Measurements from ENCODE around the gene FAM240A. TPM values are rescaled to one million over a fixed set of nuclear protein-coding genes. Genes with fewer than 3 reads are reported as not detected.

FAM240A gene
- total and polyA plus RNA-seq, 10 of the 15 experiments (the other 5 are each of a cell fraction or from before 2014, with no cell fraction given): not detected

DNA sequence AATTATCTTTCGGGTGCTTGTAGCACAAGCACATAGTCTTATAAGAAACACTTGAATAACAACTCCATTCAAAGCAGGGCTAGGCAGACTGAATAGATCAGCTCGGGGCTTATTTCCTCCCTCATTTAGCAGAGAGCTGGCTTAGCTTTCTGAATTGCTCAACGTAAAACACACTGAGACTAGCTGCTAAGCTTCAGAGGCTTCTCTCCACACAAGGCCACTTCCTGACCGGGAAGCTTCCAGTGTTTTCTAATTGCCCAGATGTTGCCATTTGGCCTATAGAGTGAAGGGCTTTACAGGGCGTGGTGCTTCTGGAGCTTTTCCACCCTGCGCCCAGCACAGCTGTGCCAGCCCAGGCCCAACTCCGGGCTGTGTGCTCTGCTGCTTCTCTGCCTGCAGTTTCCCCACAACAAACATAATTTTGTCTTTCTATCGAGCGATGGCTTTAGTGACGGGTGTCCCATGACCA lies 16.6 kb downstream of the FAM240A start:
- no TSS peak for BruUV-seq (replicated peaks)
- Histone ChIP-seq H3K4me3 (no peak overlapping the region), H3K79me2 (ENCODE audit: control insufficient read depth, insufficient read depth, low read length) (no peaks in the 10 kb centered on the region), H2AFZ (ENCODE audit: control insufficient read depth, low read depth, low read length) (no peak overlapping the region), H4K20me1 (ENCODE audit: control insufficient read depth, insufficient read depth) (no peaks in the 10 kb centered on the region), H3K27ac (ENCODE audit: control insufficient read depth, insufficient read depth) (no peak overlapping the region), H3K4me2 (ENCODE audit: control insufficient read depth, insufficient read depth) (no peak overlapping the region), H3K4me1 (ENCODE audit: control insufficient read depth, insufficient read depth, low read length) (peaks cover 3% of the 10 kb centered on the region; the same call in 1 of the 2 replicates), H3K27me3 (replicated peaks in 1 of 2; ENCODE audit: control insufficient read depth in 2 of 2, insufficient read depth in 2 of 2, low read length in 1 of 2) (no peaks in the 10 kb centered on the region), H3K36me3 (ENCODE audit: control insufficient read depth in 2 of 2, insufficient read depth in 2 of 2, low read length in 1 of 2) (no peaks in the 10 kb centered on the region), H3K9ac (ENCODE audit: control insufficient read depth, insufficient read depth, low read length) (no peak overlapping the region), H3K9me3 (replicated peaks; ENCODE audit: control insufficient read depth, insufficient read depth, low read length) (no peaks in the 10 kb centered on the region)
- ATAC-seq (no peak), FAIRE-seq (no peak), DNase-seq (ENCODE audit: low read depth, low spot score) (no peak)
- ChIA-PET CTCF (interaction anchor here (0.7 to 10.4 kb wide), 10 partner anchors 10 to 141 kb away, joined by 3 to 207 read pairs (median 4); partner anchors contain the start of gene RTP3), POLR2A (interaction anchor here (0.6 kb wide), 1 partner anchor 23 kb away, joined by 7 read pairs; no protein-coding TSS in a partner anchor), RAD21 (ENCODE audit: unreplicated experiment) (interaction anchor here (0.8 to 5.7 kb wide), 4 partner anchors 15 to 140 kb away, joined by 3 to 66 read pairs (median 4); no protein-coding TSS in a partner anchor), SMC1A (ENCODE audit: uncharacterized antibody, unreplicated experiment) (interaction anchor here (0.6 to 5.8 kb wide), 9 partner anchors 70 to 488 kb away, joined by 3 to 68 read pairs (median 3); partner anchors contain the start of gene RTP3)
- in situ Hi-C loops (cut with MboI) (loop anchor here (5.0 kb wide), 1 partner anchor 142 kb away; no protein-coding TSS in a partner anchor), intact Hi-C loops (cut with micrococcal nuclease; ENCODE audit: unreplicated experiment) (no loop called here)
- 87% methylated on average over 10 of the region's 10 CpGs for WGBS (ENCODE audit: insufficient coverage, insufficient replicate concordance, low lambda C conversion rate, missing lambda C conversion rate)
- TF ChIP-seq PAX8 (IDR thresholded peaks at IDR 0.05): no peak
- no peak for TF ChIP-seq ASH2L (IDR thresholded peaks at IDR 0.05; ENCODE audit: borderline replicate concordance, low read depth)

DNA sequence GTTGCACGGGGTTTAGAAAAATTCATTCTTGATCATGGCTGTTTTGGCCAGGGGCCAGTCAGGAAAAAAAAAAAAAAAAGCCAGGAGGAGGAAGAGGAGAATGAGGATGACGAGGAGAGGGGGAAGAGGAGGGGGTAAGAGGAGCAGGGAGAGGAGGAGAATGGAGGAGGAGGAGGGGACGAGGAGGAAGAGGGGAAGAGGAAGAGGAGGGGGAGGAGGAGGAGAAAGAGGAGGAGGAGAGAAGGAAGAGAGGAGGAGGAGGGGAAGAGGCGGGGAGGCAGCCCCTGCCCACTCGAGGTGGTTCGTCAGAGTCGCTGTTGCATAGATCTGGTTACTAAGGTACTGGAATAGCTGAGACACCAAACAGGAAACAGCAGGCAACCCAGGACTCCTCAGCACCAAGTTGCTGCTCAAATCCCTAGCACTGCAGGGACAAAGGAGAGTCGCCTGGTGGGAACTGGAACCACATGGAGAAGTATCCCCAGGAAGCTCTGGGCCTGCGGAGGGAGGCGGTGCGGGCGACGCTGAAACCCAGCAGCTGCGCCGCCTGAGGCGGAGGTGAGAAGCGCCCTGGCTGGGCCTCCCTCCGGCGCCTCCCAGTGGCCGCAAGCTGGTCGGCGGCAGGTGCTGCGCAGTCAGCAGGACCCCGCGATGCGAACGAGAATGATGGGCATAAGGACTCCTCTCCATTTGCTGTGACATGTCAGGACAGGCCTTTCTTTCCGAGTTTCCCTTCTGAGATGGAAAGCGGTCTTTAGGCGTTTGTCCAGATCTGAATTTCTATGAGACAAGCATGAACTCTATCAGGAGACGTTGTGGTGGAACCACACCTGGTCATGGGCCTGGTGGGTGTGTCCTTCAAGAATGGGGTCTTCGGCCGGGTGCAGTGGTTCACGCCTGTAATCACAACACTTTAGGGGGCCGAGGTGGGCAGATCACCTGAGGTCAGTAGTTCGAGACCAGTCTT lies 17.5 kb downstream of the FAM240A start:
- ChIA-PET POLR2A (no interaction called here), RAD21 (ENCODE audit: unreplicated experiment) (interaction anchor here (0.7 to 5.7 kb wide), 8 partner anchors 15 to 141 kb away, joined by 3 to 66 read pairs (median 4); no protein-coding TSS in a partner anchor), SMC1A (ENCODE audit: uncharacterized antibody, unreplicated experiment) (interaction anchor here (0.6 to 5.8 kb wide), 11 partner anchors 71 to 506 kb away, joined by 3 to 68 read pairs (median 3); partner anchors contain the start of gene RTP3), CTCF (interaction anchor here (0.6 to 10.4 kb wide), 17 partner anchors 9 to 1136 kb away, joined by 3 to 207 read pairs (median 4); partner anchors contain the start of gene RTP3)
- peak; percentile 100 for ATAC-seq
- peak; percentile 19 for DNase-seq (ENCODE audit: low read depth, low spot score)
- no peaks in the 10 kb centered on the region for H4K20me1 ChIP-seq (ENCODE audit: control insufficient read depth, insufficient read depth)
- H3K36me3 ChIP-seq (ENCODE audit: control insufficient read depth in 2 of 2, insufficient read depth in 2 of 2, low read length in 1 of 2): no peaks in the 10 kb centered on the region
- no peak for FAIRE-seq
- no peak overlapping the region for H3K27ac ChIP-seq (ENCODE audit: control insufficient read depth, insufficient read depth)
- H3K79me2 ChIP-seq (ENCODE audit: control insufficient read depth, insufficient read depth, low read length): no peaks in the 10 kb centered on the region
- peak overlapping the region; percentile 87 for H2AFZ ChIP-seq (ENCODE audit: control insufficient read depth, low read depth, low read length)
- H3K27me3 ChIP-seq (replicated peaks in 1 of 2; ENCODE audit: control insufficient read depth in 2 of 2, insufficient read depth in 2 of 2, low read length in 1 of 2): no peaks in the 10 kb centered on the region
- 11% methylated on average over 30 of the region's 36 CpGs for WGBS (ENCODE audit: insufficient coverage, insufficient replicate concordance, low lambda C conversion rate, missing lambda C conversion rate)
- intact Hi-C loops (cut with micrococcal nuclease; ENCODE audit: unreplicated experiment) (loop anchor here (1.0 kb wide), 2 partner anchors 72 to 142 kb away; no protein-coding TSS in a partner anchor), in situ Hi-C loops (cut with MboI) (loop anchor here (5.0 kb wide), 1 partner anchor 143 kb away; no protein-coding TSS in a partner anchor)
- peaks cover 3% of the 10 kb centered on the region; the same call in 1 of the 2 replicates for H3K4me1 ChIP-seq (ENCODE audit: control insufficient read depth, insufficient read depth, low read length)
- H3K4me2 ChIP-seq (ENCODE audit: control insufficient read depth, insufficient read depth): no peak overlapping the region
- BruUV-seq (replicated peaks): no TSS peak
- no peaks in the 10 kb centered on the region for H3K9me3 ChIP-seq (replicated peaks; ENCODE audit: control insufficient read depth, insufficient read depth, low read length)
- H3K4me3 ChIP-seq: no peak overlapping the region
- H3K9ac ChIP-seq (ENCODE audit: control insufficient read depth, insufficient read depth, low read length): no peak overlapping the region
- 0 out of 2 replicates have a peak, but pooled peaks have one; percentile 15 for TF ChIP-seq EED (IDR thresholded peaks at IDR 0.05; ENCODE audit: low read depth)
- TF ChIP-seq SMC3 (IDR thresholded peaks at IDR 0.05; ENCODE audit: borderline replicate concordance, low read length): peak; percentile 90
- no peak for TF ChIP-seq MYC (IDR thresholded peaks at IDR 0.05; ENCODE audit: insufficient read depth, insufficient read length, insufficient replicate concordance, low read length, severe bottlenecking)
- TF ChIP-seq, protein P1, sequence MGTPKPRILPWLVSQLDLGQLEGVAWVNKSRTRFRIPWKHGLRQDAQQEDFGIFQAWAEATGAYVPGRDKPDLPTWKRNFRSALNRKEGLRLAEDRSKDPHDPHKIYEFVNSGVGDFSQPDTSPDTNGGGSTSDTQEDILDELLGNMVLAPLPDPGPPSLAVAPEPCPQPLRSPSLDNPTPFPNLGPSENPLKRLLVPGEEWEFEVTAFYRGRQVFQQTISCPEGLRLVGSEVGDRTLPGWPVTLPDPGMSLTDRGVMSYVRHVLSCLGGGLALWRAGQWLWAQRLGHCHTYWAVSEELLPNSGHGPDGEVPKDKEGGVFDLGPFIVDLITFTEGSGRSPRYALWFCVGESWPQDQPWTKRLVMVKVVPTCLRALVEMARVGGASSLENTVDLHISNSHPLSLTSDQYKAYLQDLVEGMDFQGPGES (IDR thresholded peaks at IDR 0.05): no peak
- TF ChIP-seq EZH2 (IDR thresholded peaks at IDR 0.05; ENCODE audit: borderline replicate concordance, control insufficient read depth, low read depth, low read length): no peak
- TF ChIP-seq NBN (IDR thresholded peaks at IDR 0.05): no peak
- no peak for TF ChIP-seq SP1 (IDR thresholded peaks at IDR 0.05; ENCODE audit: low read depth, low read length)
- no peak for TF ChIP-seq SUZ12 (IDR thresholded peaks at IDR 0.05; ENCODE audit: unreplicated experiment)
- peak; percentile 40 to 61; a peak in 2 of 4 replicates for TF ChIP-seq BHLHE40 (IDR thresholded peaks at IDR 0.05; ENCODE audit: borderline replicate concordance in 1 of 2, low read depth in 2 of 2, low read length in 1 of 2)
- no peak for TF ChIP-seq NFIC (IDR thresholded peaks at IDR 0.05; ENCODE audit: low read depth, low read length)
- TF ChIP-seq MTA2 (IDR thresholded peaks at IDR 0.05; ENCODE audit: low read depth): no peak
- no peak; the same call in 1 of the 2 replicates for TF ChIP-seq RUNX3 (IDR thresholded peaks at IDR 0.05; ENCODE audit: low read length)

Data from GM12878 (cell line).